Stimulated activated CD8-positive, alpha-beta memory T cell treated with anti-CD3 and anti-CD28 coated beads, Interleukin-4, amount 100 ng/mL, for 48 hours (primary cell): ENCODE data around the gene MED8.
"Not testable (repeated sequence)": the region's sequence is repeated elsewhere in the genome, so short reads cannot be mapped to it uniquely, and the experiment has no call there.

Source experiments
- DNase-seq: peaks from one replicate; pipeline ENCODE4 v3.0.0-alpha.2; 2020

The MED8 gene

DNA sequence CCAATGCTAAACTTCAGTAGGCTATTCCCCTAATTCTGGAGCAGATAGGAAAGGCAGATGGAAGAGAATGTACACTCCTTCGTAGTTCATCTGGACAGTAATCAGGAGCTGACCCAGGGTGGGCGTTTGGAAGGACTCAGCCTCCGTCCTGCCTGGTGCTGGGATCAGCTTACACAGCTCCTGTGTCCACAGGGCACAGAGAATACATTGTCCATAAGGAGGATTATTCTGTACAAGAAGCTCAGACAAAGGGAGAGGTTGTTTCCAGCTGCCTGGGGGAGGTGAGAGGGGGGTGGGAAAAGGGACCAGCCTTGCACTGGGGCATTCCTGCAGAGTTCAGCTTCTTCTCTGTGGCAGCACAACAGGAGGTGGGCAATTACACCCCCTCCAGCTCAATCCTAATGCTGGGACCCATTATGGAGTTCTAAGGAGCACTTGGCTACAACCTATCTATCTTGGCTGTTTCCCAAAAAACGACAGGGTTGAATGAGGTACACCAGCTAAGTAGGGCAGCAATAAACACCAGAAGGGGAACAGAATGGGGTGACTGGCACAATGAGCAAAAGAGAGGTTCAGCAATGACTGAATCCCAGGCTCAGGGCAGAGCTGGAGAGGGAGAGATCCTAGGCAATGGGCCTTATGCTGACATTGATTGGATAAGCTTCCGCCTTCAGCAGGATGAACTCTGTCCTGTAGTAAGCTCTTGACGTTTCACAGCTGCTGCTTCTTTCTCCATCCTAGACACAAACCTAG lies 7.4 kb downstream of the MED8 start:
- no peak for DNase-seq

DNA sequence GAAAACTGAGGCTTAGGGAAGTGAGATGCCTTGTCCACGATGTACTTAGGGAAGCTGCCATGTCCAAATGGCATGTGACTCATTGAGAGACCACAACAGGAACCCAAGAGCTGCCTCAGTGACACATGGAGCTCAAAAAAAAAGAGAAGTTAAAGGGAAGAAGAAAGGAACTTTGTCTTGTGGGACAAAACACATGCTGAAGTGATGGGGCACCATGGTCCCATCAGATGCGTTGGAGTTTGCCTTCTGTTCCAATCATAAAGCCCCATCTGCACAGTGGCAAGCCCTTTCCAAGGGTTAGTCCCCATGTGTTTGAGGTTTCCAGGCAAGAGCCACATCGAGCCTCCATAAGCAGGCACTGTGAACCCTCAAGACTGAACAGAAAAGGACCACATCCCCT lies 8.0 kb downstream of the MED8 start:
- no peak for DNase-seq

DNA sequence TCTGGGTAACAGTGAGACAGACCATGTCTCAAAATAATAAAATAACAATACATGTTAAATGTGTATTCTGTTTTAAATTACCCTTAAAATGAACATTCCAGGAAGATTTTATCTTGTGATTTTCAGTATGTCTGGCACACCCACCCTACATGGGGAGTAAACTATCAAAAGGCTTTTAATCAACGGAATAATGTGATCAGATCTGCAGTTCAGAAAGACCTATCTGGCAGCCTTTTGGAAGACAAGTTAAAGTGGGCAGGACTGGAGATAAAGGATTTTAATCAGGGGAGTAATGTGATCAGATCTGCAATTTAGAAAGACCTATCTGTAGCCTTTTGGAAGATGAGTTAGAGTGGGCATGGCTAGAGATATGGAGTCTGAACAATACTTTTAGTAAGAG lies 10.1 kb downstream of the MED8 start:
- DNase-seq: no peak

DNA sequence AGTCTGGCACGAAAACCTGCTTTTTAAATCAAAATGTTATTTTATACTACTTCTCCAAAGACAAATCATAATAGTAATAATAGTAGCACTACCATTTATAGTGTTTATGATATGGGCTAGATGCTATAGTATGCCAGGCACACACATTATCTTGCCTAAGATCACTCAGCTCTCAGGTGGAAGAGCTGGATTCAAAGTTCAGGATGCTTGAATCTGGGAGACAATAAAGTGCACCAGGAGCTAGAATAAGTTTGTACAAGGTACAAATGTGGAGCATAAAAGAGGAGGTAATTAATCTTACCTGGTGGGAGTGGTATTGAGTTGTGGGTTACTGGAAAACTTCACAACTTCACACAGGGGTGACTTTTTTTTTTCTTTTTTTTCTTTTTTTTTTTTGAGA lies 11.8 kb downstream of the MED8 start:
- no peak for DNase-seq

DNA sequence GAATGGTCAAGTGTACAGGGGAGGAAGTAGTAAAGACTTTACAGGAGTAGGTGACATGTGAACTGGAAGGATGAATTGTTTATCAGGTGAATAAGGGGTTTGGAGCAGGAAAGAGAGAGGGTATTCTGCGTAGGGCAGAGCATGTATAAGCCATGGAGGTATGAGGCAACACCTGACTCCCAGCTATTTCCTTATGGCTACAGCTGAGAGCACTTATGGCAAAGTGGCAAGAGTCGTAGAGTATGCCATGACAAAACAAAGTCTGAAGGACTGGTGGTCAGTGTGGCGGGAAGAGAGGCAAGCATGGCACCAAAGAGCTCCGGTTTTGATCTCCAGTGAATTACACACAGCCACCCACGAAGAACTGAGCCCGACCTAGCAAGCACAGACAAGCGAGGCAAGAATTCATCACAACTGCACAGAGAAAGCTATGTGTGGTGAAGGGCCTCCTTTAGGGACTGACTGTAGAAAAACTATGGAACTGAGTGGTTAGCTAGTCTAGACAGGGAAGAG lies 12.8 kb downstream of the MED8 start:
- DNase-seq: no peak

DNA sequence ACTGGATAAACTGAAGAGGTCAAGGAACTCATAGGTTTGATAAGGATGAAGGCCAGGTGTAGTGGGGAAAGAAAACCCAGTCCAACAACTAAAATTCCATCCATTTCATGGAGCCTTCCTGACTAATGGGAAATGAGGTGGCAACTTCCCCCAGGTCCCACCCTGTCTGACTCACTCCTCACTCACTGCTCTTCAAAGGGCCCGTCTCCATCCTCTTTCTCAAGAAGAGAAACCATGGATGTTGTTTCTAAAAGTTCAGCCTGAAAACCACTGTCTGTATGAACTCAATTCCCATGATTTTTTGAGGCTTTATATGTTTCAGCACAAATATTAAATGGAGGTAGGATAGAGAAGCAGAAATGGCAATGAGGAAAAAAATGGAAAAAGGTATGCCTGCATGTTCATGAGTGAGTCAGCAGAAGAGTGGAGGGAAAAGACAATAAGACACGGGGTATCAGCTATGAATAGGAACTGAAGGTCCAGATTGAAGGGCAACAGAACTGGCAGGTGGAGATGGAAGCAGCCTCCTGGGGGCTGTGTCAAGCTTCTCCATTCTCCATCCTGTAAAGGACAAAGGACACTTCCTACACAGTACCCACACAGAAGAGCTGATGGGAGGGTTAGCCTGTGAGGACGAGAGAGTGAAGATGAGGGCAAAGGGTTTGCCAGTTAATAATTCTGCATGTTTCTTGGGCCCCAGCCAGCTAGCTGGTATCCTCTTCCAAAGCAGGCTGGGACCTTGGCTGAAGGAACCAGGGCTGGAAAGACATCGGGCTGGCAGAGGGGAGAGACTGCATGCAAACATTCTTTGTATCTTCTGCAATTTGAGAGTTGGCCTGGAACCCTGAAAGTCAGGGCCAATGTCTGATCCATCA lies 16.3 kb downstream of the MED8 start:
- no peak for DNase-seq

DNA sequence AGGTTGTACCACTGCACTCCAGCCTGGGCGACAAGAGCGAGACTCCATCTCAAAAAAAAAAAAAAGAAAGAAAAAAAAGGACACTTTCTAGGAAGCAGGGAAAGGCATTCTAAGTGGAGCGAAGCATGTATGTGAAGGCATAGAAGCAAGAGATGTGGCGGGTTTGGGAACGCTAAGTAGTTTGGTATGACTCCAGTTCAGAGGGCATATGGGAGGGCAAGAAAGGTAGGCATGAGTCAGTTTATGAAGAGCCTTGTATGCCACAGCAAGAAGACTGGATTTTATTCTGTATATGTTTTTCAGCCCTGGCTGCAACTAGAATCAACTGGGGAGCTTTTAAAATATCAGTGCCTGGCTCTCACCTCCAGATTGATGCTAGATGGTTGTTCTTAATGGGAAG lies 17.4 kb downstream of the MED8 start:
- no peak for DNase-seq

DNA sequence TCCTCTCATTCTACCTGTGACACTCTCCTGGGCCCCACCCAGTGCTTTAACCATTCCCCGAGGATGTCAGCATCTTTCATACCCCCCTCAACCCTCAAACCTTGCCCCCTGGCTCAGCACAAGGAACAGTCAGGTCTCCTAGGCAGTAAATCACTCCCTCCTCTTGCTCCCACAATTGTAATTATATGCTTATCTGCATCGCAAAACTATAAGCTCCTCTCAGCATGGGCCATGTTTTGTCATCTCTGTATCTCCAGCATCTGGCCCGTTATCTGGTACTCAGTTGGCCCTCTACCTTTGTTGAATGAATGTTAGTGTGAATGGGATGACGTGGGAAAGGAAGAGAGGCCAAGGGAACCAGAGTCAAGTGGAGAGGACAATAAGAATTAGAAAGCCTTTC lies 19.0 kb downstream of the MED8 start:
- no peak for DNase-seq

DNA sequence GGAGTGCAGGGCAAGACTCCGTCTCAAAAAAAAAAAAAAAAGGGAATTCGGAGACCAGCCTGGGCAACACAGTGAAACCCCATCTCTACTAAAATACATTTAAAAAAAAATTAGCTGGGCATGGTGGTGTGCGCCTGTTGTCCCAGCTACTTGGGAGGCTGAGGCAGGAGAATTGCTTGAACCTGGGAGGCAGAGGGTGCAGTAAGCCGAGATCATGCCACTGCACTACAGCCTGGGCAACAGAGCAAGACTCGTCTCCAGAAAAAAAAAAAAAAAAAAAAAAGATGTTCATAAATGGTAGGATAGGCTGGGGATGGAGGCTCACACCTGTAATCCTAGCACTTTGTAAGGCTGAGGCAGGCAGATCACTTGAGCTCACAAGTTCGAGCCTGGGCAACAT lies 19.8 kb downstream of the MED8 start:
- DNase-seq: not testable (repeated sequence)

DNA sequence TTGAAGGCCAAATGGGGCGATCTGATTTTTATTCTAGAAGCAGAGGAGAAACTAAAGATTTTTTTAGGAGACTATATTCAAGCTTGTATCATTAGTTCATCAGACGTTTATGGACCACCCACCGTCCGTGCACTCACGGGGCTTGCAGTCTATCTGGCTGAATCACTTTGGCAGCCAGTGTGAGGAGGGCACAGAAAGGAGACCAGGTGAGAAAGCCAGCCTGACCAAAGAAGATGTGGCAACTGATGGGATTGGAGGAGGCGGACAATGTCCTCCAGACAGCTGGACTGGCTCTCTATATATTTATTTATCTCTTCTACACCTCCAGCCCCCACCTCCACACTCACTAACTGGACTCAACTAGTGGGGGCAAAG lies 21.0 kb downstream of the MED8 start:
- DNase-seq: peak; percentile 36

DNA sequence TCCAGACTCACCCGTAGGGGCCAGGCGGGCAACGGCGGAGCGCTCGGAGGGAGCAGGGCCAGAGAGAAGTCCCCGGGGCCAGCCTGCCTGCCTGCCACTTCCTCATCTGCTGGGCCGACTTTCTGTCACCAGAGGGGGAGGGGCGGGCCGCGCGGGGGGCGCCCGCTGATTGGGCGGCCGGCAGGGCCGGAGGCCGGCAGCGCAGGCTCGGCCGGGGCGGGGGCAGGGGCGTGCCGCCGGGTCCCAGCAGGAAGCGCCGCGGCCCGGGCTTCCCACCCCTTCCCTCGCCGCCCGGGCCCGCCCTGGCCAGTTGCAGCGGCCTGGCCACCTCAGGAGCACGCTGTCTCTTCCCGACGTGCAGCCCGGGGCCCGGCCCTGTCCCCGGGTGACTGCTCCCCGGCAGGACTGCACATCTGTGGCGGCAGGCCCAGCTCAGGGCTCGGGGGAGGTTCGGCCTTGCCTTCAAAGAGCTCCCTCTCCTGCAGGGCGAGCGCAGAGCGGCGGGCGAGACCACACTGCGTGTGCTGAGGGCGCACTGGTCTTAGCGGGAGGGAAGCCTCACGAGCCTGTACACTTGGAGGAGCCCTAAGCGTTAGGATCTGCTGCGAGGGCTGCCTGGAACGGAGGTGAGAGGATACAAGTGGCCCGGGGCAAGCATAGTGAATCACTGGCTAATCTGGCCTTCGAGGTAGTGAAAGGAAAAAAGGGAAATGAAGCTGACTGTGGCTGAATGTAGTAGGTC lies 21.5 kb downstream of the MED8 start, which contains the start of gene ELOVL1:
TSS of gene ELOVL1 (minus strand) at position 108 of the 742 bp plus-strand sequence. CDS start 2,402 bp downstream, outside the sequence.
- peak; percentile 92 for DNase-seq

DNA sequence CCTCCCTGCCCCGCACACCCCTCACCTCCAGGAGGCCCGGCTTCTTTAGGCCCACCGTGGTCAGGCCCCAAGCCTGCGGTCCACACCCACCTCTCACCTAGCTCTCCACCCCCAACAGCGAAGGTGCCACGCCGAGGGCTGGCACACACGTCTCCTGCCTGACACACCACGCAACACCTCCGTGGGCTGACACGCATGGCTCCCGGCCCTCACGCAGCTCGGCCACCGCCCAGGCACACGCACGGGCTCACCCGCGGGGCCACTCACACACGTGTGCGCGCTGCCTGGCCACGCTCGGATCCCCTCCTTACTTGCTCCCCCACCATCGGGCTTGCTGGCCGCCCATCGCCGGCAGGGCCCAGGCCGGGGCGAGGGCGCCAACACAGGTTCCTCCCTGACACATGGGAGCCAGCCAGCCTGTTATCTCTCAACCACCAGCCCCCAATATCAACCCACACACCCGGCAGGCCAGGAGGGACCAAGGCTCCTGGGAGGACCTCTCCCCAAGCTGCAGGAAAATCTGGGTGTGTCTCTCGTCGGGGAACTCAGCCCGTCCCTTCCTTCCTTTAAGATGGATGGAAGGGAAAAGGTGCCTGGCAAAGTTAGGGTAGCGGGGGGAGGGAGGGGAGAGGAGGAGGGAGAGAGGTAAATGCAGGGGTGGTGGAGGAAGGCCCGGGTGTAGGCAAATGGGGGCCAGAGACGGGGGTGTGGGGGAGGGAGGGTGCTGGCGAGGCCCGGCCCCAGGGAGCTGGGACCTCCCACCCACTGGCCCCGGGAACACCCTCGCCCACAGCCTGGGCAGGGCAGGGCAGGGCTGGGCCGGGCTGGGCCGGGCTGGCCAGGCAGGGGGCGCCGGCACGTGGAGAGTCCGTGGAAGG lies 22.3 kb downstream of the MED8 start:
- peak; percentile 47 for DNase-seq

DNA sequence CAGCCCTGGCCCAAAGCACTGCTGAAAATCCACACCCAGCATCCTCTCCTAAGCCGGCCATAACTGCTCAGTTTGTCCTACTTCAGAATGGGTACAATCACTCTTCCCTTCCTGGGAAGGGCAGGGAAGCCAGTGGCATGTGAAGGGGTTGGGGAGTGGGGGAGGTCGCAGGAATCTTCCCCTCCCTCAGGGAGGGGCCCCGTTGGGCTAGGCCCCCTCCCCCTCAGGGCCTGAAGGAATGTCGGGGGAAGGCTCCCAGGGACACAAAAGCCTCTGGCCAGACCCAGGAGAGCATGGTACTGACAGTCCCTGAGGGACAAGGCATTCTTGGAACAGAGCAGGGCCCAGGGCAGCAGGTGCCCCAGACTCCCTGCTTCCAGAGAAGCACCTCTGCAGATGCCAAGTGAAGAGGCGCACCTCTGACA lies 23.0 kb downstream of the MED8 start:
- no peak for DNase-seq

DNA sequence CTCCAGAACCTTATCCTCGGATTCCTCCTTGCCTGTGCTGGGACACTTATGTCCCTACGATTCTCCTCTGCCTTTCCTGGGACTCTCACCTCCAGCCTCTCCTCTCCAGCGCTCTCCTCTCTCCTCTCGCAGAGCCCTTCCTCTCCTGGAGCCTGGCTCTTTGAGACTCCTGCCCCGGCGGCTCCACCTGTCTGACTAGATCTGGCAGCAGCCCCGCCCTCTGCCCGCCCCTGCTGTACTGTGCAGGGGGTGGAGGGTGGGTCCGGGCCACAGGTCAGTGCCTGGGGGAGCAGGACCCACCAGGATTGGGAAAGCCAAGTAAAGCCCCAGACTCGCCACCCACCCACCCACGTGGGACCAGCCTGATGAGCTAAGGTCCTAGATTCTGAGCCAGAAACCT lies 23.4 kb downstream of the MED8 start:
- DNase-seq: peak; percentile 42

DNA sequence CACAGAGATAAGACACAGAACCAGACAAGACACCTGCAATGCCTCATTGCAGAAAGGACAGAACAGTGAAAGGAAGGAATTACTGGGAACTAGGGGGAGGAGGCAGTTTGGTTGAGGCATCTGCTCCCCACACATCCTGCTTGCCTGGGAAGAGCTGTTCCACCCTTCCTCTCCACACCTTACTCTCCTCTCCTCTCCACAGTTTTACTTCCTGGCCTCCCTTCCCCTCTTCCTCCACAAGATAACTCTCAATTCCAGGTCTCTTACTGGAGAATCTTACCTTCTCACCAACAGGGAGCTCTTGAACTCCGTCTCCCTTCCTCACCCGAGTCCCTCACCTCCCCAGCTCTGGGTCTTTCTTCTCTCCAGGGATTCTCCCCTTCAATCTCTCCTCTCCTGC lies 23.9 kb downstream of the MED8 start:
- no peak for DNase-seq

DNA sequence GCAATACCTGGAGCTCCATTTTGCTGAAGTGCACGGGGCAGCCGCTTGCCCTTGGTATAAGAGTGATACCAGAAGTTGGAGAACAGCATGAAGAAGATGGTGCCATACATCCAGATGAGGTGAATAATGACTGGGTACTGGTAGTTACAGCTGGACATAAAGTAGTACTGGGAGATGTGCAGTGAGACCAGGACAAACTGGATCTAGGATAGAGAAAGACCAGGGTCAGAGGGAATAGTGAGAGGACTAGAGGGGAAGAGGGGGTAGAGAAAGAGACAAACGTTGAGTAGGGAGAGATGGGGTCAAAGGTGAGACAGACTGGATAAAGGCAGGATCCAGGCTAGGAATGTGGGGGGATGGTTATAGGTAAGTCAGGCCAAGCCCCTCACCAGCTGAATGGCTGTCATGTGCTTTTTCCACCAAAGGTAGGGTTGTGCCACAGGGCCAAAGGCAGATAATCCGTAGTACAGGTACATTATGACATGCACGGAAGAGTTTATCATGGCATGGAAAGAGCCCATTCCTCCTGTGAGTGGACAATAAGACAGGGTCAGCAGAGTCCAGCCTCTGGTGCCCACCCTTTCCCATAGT lies 25.6 kb downstream of the MED8 start:
- DNase-seq: no peak

DNA sequence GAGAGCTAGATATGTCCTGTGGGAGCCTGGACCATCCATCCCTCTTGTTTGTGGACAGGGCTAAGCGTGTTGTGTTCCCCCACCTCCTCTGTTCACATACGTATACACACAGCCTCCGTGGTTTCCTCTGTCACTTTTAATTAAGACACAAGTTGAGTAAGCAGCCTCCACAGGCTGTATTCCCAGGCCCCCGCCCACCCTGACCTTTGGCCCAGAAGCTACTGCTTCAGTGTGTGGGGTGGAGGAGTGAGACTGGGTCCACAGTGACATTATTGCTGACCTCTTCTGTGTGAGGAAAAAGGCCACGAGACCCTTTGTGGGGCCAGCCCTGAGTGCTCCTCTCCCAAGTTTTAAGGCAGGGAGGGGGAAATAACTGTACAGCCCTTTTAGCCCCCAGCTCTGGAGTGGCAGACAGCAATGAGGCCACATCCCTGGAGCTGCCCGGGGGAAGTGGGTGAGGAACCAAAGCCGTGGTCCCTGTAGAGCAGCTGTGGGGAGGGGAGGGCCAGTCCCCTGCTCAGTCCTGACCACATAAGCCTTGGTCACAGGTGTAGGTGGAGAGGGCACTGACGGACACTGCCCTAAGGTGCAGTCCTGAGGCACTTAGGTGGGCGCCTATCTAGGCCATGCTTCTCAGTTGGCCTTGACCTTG lies 26.2 kb downstream of the MED8 start:
- peak; percentile 35 for DNase-seq

DNA sequence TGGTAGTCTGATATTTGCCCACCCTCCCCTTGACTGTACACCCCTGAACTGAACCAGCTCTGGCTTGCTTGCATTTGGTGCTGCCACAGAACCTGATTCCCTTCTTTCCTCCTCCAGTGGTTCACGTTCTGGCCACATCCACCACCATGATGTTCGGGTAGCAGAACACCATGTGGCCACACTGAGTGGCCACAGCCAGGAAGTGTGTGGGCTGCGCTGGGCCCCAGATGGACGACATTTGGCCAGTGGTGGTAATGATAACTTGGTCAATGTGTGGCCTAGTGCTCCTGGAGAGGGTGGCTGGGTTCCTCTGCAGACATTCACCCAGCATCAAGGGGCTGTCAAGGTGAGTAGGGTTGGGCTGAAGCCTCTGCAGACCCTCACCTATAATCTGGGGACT lies 29.0 kb downstream of the MED8 start:
- DNase-seq: no peak

DNA sequence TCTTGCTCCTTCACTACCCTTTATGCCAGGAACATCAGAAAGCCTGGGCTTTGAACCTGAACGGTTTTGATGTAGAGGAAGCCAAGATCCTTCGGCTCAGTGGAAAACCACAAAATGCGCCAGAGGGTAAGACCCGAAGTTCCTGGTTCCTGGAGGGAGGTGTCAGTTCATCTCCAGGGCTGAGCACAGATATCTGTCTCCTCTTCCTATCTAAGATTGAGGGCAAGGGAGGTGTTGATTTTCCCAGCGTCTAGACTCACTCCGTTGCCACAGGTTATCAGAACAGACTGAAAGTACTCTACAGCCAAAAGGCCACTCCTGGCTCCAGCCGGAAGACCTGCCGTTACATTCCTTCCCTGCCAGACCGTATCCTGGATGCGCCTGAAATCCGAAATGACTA lies 29.9 kb downstream of the MED8 start:
- DNase-seq: no peak

DNA sequence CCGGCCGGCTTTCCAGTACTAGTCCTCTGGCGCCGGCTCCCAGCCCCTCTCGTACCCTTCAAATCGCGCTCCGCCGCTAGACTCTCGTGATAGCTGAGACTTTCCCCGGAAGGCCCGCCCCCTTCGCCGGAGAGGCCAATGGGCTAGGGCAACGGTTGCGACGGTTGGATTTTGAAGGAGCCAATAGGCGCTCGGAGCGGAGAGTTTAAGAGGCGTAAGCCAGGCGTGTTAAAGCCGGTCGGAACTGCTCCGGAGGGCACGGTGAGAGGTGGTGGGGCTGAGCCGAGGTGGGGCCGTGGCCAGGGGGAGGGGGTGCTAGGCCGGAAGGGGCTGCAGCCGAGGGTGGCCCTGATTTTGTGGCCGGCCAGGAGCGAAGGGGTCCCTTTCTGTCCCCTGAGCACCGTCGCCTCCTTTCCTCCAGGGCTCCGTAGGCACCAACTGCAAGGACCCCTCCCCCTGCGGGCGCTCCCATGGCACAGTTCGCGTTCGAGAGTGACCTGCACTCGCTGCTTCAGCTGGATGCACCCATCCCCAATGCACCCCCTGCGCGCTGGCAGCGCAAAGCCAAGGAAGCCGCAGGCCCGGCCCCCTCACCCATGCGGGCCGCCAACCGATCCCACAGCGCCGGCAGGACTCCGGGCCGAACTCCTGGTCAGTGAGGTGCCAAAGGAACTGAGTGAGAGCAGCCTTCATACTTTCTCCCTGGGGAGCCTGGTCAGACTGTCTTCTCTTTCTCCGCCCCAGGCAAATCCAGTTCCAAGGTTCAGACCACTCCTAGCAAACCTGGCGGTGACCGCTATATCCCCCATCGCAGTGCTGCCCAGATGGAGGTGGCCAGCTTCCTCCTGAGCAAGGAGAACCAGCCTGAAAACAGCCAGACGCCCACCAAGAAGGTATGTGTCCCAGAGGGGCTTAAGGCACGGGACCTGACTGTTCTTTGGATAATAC lies 30.6 kb downstream of the MED8 start, which contains the start of gene CDC20:
TSS of gene CDC20 (plus strand) at position 236 of the 948 bp plus-strand sequence. CDS start at position 471, 235 bp downstream.
- DNase-seq: peak; percentile 99
